Stimulated activated CD8-positive, alpha-beta memory T cell treated with anti-CD3 and anti-CD28 coated beads, Interleukin-4, amount 100 ng/mL, for 24 hours (primary cell): ENCODE measurements around the gene GSTM1.
A peak's percentile ranks its signal among the peaks of the same experiment; 100 is the strongest.

Source experiments
- DNase-seq: peaks from one replicate; pipeline ENCODE4 v3.0.0-alpha.2; 2020; ENCODE audit warnings: low read depth

Gene GSTM1

GRCh38 chr1:109726728-109727373, 39.2 kb downstream of the GSTM1 start:
- DNase-seq: no peak

GRCh38 chr1:109728870-109729269, 41.3 kb downstream of the GSTM1 start:
- no peak for DNase-seq

GRCh38 chr1:109730666-109731065, 43.0 kb downstream of the GSTM1 start:
- DNase-seq: no peak

- DNase-seq: no peak
Observed at GRCh38 chr1:109732390-109732881, 44.8 kb downstream of the GSTM1 start.

GRCh38 chr1:109733236-109733870, 45.7 kb downstream of the GSTM1 start:
- no peak for DNase-seq

- DNase-seq: peak; percentile 73
Observed at GRCh38 chr1:109739738-109740614, 52.4 kb downstream of the GSTM1 start.

GRCh38 chr1:109740615-109741373, 53.2 kb downstream of the GSTM1 start, which contains the start of gene GSTM3:
TSS of gene GSTM3 (minus strand) at chr1:109741038. CDS start at chr1:109740287, 751 bp downstream.
- DNase-seq: no peak
